ENCODE results near the gene GRIK4.

Gene GRIK4

DNA sequence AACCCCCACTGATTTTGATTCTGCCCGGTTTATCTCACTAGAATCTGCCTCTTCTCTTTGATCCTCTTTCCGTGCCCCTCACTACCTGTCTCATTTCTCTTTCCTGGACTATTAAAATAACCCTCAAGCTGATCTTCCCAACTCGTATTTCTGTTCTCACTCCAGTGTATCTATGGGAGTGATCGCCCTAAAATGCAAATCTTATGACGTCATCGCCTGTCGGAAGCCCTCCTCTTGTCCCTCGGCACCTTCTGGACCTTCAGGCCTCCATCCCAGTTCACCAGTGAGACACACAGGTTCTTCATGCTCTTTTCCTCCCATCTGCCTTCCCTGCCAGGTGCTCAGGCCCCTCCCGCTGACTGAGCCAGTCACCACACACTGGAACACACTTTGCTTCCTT is 277.8 kb downstream of the GRIK4 start:
- Histone ChIP-seq H3K27me3 (ENCODE audit: insufficient read depth, poor library complexity, severe bottlenecking) (peaks cover 22% of the 10 kb centered on the region), H3K27ac (ENCODE audit: poor library complexity, severe bottlenecking) (no peak overlapping the region), H3K4me1 (ENCODE audit: insufficient read depth, poor library complexity, severe bottlenecking) (no peaks in the 10 kb centered on the region), H3K36me3 (ENCODE audit: low read depth) (no peaks in the 10 kb centered on the region), H3K9me3 (ENCODE audit: severe bottlenecking) (no peaks in the 10 kb centered on the region), H3K4me3 (ENCODE audit: severe bottlenecking) (no peak overlapping the region)
- DNase-seq (ENCODE audit: low spot score): no peak
- ATAC-seq (ENCODE audit: low read depth): no peak
- TF ChIP-seq, protein P1, sequence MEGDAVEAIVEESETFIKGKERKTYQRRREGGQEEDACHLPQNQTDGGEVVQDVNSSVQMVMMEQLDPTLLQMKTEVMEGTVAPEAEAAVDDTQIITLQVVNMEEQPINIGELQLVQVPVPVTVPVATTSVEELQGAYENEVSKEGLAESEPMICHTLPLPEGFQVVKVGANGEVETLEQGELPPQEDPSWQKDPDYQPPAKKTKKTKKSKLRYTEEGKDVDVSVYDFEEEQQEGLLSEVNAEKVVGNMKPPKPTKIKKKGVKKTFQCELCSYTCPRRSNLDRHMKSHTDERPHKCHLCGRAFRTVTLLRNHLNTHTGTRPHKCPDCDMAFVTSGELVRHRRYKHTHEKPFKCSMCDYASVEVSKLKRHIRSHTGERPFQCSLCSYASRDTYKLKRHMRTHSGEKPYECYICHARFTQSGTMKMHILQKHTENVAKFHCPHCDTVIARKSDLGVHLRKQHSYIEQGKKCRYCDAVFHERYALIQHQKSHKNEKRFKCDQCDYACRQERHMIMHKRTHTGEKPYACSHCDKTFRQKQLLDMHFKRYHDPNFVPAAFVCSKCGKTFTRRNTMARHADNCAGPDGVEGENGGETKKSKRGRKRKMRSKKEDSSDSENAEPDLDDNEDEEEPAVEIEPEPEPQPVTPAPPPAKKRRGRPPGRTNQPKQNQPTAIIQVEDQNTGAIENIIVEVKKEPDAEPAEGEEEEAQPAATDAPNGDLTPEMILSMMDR (IDR thresholded peaks at IDR 0.05; ENCODE audit: poor library complexity, severe bottlenecking): no peak

DNA sequence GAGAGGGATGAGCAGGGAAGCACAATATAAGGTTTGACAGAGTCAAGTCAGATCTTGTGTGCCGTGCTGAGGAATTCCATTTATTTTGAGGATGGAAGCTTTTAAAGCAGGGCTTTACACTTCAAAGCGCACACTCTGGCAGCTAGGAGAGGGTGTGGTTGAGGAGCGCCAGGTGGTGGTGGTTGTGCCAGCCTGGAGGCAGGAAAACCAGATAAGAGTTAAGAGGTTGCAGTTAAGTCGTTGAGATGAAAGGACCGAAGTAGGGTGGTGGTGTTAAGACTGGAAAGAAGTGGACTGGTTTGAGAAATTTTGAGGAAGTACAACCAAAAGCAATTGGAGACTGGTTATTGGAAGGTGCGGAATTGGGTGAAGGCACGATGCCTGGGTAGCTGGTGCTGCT is 280.8 kb downstream of the GRIK4 start:
- no peak for DNase-seq (ENCODE audit: low spot score)
- Histone ChIP-seq H3K9me3 (ENCODE audit: severe bottlenecking) (no peaks in the 10 kb centered on the region), H3K27ac (ENCODE audit: poor library complexity, severe bottlenecking) (no peak overlapping the region), H3K4me3 (ENCODE audit: severe bottlenecking) (no peak overlapping the region), H3K36me3 (ENCODE audit: low read depth) (no peaks in the 10 kb centered on the region), H3K4me1 (ENCODE audit: insufficient read depth, poor library complexity, severe bottlenecking) (no peaks in the 10 kb centered on the region), H3K27me3 (ENCODE audit: insufficient read depth, poor library complexity, severe bottlenecking) (peaks cover 22% of the 10 kb centered on the region)
- ATAC-seq (ENCODE audit: low read depth): no peak
- TF ChIP-seq, protein P1 (IDR thresholded peaks at IDR 0.05; ENCODE audit: poor library complexity, severe bottlenecking): no peak

DNA sequence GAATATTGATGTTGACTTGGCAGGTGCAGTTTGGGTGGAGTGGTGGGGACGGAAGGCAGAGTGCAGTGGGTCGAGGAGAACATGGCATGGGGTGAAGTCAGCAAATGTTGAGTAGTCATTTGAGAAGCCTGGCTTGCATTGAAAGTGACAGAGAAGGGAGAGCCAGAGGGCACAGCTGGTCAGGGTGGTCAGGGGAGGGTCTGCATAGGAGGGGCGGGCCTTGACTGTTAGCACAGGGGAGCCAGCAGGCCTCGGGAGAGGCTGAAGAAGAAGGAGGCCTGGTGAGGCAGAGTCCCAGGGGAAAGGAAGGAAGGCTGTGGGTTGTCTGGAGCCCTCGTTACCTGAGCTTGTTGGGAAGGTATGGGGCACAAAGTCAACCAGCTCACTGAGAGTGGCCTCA is 281.6 kb downstream of the GRIK4 start:
- Histone ChIP-seq H3K27me3 (ENCODE audit: insufficient read depth, poor library complexity, severe bottlenecking) (peaks cover 24% of the 10 kb centered on the region), H3K4me3 (ENCODE audit: severe bottlenecking) (no peak overlapping the region), H3K9me3 (ENCODE audit: severe bottlenecking) (no peaks in the 10 kb centered on the region), H3K27ac (ENCODE audit: poor library complexity, severe bottlenecking) (no peak overlapping the region), H3K4me1 (ENCODE audit: insufficient read depth, poor library complexity, severe bottlenecking) (no peaks in the 10 kb centered on the region), H3K36me3 (ENCODE audit: low read depth) (no peaks in the 10 kb centered on the region)
- DNase-seq (ENCODE audit: low spot score) (no peak), ATAC-seq (ENCODE audit: low read depth) (no peak)
- TF ChIP-seq, protein P1 (IDR thresholded peaks at IDR 0.05; ENCODE audit: poor library complexity, severe bottlenecking): no peak

- no peak overlapping the region for H3K27ac ChIP-seq (ENCODE audit: poor library complexity, severe bottlenecking)
Measured at GRCh38 chr11:120793806-120794479, 282.4 kb downstream of the GRIK4 start.

DNA sequence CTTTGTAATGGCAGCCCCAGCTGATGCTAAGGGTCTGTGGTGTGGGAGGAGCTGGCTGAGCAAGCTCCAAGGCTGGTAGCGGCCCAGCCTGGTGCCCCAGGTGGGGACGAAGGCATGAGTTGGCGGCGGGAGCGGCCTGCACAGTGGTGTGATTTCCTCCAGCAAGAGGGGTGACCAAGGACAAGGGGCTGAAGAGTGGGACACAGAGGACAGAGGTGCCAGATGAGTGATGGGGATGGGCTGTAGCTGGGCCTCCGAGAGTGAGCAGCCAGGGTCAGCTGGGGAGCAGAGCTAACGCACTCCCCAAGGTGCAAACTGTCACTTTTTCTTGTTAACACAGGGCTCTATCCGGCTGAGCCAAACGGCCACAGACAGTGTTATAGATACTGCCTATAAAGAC is 283.2 kb downstream of the GRIK4 start:
- H3K9me3 ChIP-seq (ENCODE audit: severe bottlenecking): no peaks in the 10 kb centered on the region
- H3K27me3 ChIP-seq (ENCODE audit: insufficient read depth, poor library complexity, severe bottlenecking): peaks cover 24% of the 10 kb centered on the region
- ATAC-seq (ENCODE audit: low read depth): no peak
- no peak for DNase-seq (ENCODE audit: low spot score)
- TF ChIP-seq, protein P1 (IDR thresholded peaks at IDR 0.05; ENCODE audit: poor library complexity, severe bottlenecking): no peak
- no peaks in the 10 kb centered on the region for H3K4me1 ChIP-seq (ENCODE audit: insufficient read depth, poor library complexity, severe bottlenecking)
- H3K36me3 ChIP-seq (ENCODE audit: low read depth): no peaks in the 10 kb centered on the region
- no peak overlapping the region for H3K4me3 ChIP-seq (ENCODE audit: severe bottlenecking)
- H3K27ac ChIP-seq (ENCODE audit: poor library complexity, severe bottlenecking): no peak overlapping the region

More at GRCh38 chr11:120793806-120794479, 282.4 kb downstream of the GRIK4 start:
- peaks cover 24% of the 10 kb centered on the region for H3K27me3 ChIP-seq (ENCODE audit: insufficient read depth, poor library complexity, severe bottlenecking)
- H3K4me3 ChIP-seq (ENCODE audit: severe bottlenecking): no peak overlapping the region
- DNase-seq (ENCODE audit: low spot score): no peak
- H3K4me1 ChIP-seq (ENCODE audit: insufficient read depth, poor library complexity, severe bottlenecking): no peaks in the 10 kb centered on the region
- TF ChIP-seq, protein P1 (IDR thresholded peaks at IDR 0.05; ENCODE audit: poor library complexity, severe bottlenecking): no peak
- H3K36me3 ChIP-seq (ENCODE audit: low read depth): no peaks in the 10 kb centered on the region
- ATAC-seq (ENCODE audit: low read depth): no peak
- no peaks in the 10 kb centered on the region for H3K9me3 ChIP-seq (ENCODE audit: severe bottlenecking)

All from RWPE2 (cell line).